ENCODE data around the gene CTBP1. TPM values are rescaled to one million over a fixed set of nuclear protein-coding genes. Genes with fewer than 3 reads are reported as not detected.

Gene CTBP1
- total and polyA plus RNA-seq, 2 experiments from 2014 or later: 74.0 to 192 TPM

GRCh38 chr4:1241936-1242505 is 6.9 kb downstream of the CTBP1 start (continued):
- no peak for TF ChIP-seq ZNF462 (CRISPR knock-in tag; IDR thresholded peaks at IDR 0.05)
- no peak for TF ChIP-seq ETS1 (IDR thresholded peaks at IDR 0.05)
- no peak for TF ChIP-seq JUNB (IDR thresholded peaks at IDR 0.05; ENCODE audit: unreplicated experiment)
- TF ChIP-seq EZH2phosphoT487 (IDR thresholded peaks at IDR 0.05; ENCODE audit: unreplicated experiment): no peak
- no peak for TF ChIP-seq CREB1 (CRISPR knock-in tag; IDR thresholded peaks at IDR 0.05; ENCODE audit: low read depth)
- TF ChIP-seq ZNF114 (CRISPR knock-in tag; IDR thresholded peaks at IDR 0.05): no peak
- TF ChIP-seq STAT1 (IDR thresholded peaks at IDR 0.05; ENCODE audit: unreplicated experiment): no peak
- TF ChIP-seq EZH2 (IDR thresholded peaks at IDR 0.05; ENCODE audit: low read depth, unreplicated experiment): no peak
- TF ChIP-seq ZNF331 (CRISPR knock-in tag; IDR thresholded peaks at IDR 0.05; ENCODE audit: low read depth): no peak

Data from GM23338 (cell line).